K562 (cell line): ENCODE data around the gene VSIG10. TPM values are rescaled to one million over a fixed set of nuclear protein-coding genes. Genes with fewer than 3 reads are reported as not detected.

Source experiments
- ARNT ChIP-seq, 2 experiments: fragments of 450-650 bp; IDR thresholded peaks; 2 replicates each; pipeline ENCODE4 v1.6.1; 2016; ENCODE audit warnings: mild to moderate bottlenecking in 1 of 2
- CAMTA2 ChIP-seq: fragments of 250-450 bp; sonication (Bioruptor Pico); conservative IDR thresholded peaks from 2 replicates; pipeline ENCODE4 v1.5.1; 2022
- CBFB ChIP-seq: sonication (generic); formaldehyde crosslinking; IDR thresholded peaks from 2 replicates; pipeline ENCODE4 v1.4.0; 2020; ENCODE audit warnings: mild to moderate bottlenecking, missing genetic modification reagents
- CEBPB ChIP-seq: fragments of 450-650 bp; IDR thresholded peaks from 2 replicates; pipeline ENCODE4 v1.6.1; 2016; ENCODE audit warnings: missing genetic modification characterization, missing compliant biosample characterization
- FOS ChIP-seq: IDR thresholded peaks from 3 replicates; pipeline ENCODE4 v1.6.1; 2011; ENCODE audit not compliant: insufficient read length; ENCODE audit errors: extremely low read depth
- HNRNPLL ChIP-seq: fragments of 200-400 bp; formaldehyde crosslinking; IDR thresholded peaks from 2 replicates; pipeline ENCODE4 v1.6.1; 2017; ENCODE audit warnings: low read length, low read depth, mild to moderate bottlenecking; ENCODE audit not compliant: poor library complexity, severe bottlenecking
- LARP7 ChIP-seq: fragments of 450-650 bp; IDR thresholded peaks from 2 replicates; pipeline ENCODE4 v1.6.1; 2016
- NR2C2 ChIP-seq, 2 experiments: fragments of 200-800 bp in 1 of 2; sonication (Bioruptor generic) in 1 of 2; sonication (generic) in 1 of 2; formaldehyde crosslinking in 1 of 2; IDR thresholded peaks; 2 replicates each; pipeline versions ENCODE4 v1.6.1 to v1.8.0; 2016 to 2022; ENCODE audit warnings: mild to moderate bottlenecking in 1 of 2, missing compliant biosample characterization in 1 of 2, missing genetic modification characterization in 1 of 2, missing genetic modification reagents in 1 of 2
- RBM34 ChIP-seq: fragments of 200-400 bp; formaldehyde crosslinking; IDR thresholded peaks from 2 replicates; pipeline ENCODE4 v1.6.1; 2018; ENCODE audit warnings: low read length, borderline replicate concordance; ENCODE audit not compliant: insufficient read depth
- SAP30 ChIP-seq: fragments of 200-600 bp; sonication (generic); IDR thresholded peaks from 2 replicates; pipeline ENCODE4 v1.6.1; 2012; ENCODE audit warnings: borderline replicate concordance, low read depth, mild to moderate bottlenecking, moderate library complexity, low read length, control low read depth, inconsistent platforms; ENCODE audit not compliant: insufficient read depth, poor library complexity, severe bottlenecking
- SOX6 ChIP-seq: fragments of 450-650 bp; IDR thresholded peaks from 2 replicates; pipeline ENCODE4 v1.6.1; 2014; ENCODE audit warnings: mild to moderate bottlenecking
- ZNF347 ChIP-seq: fragments of 450-650 bp; formaldehyde crosslinking; IDR thresholded peaks from 2 replicates; pipeline ENCODE4 v1.4.0; 2020; ENCODE audit warnings: low read depth, mild to moderate bottlenecking, moderate library complexity
- ZNF609 ChIP-seq: sonication (generic); formaldehyde crosslinking; IDR thresholded peaks from 2 replicates; pipeline ENCODE4 v1.8.1; 2023; ENCODE audit warnings: missing genetic modification reagents, mild to moderate bottlenecking, borderline replicate concordance
- ZNF77 ChIP-seq: fragments of 250-450 bp; sonication (Bioruptor Pico); IDR thresholded peaks from 2 replicates; pipeline ENCODE4 v1.5.0; 2020
- polyA plus RNA-seq, 8 experiments: library from polyadenylated mRNA; depleted of rRNA in 4 of 8; stranded (reverse) in 5 of 8; unstranded in 3 of 8; fragments of >200 nt; fragmentation: Nextera tagmentation in 2 of 8; fragmentation: Illumina TruSeq in 1 of 8; extraction: Ambion mirVana in 2 of 8; extraction: Trizol in 1 of 8; gene quantifications; 2 replicates each; pipeline versions ENCODE4 v1.2.1 to v1.2.3, GENCODE V29; 2011 to 2014; ENCODE audit warnings: inconsistent platforms in 1 of 8, missing spikeins in 1 of 8
- total RNA-seq, 7 experiments: library from RNA; depleted of rRNA in 6 of 7; stranded (reverse); fragments of >200 nt in 6 of 7; fragmentation: Illumina TruSeq in 2 of 7; extraction: Trizol in 2 of 7; gene quantifications; 2 replicates each; pipeline versions ENCODE4 v1.2.1 to v1.2.3, GENCODE V29; 2011 to 2021; ENCODE audit warnings: low replicate concordance in 1 of 7
- TF ChIP-seq, protein P1 (sequence below): sonication (generic); IDR thresholded peaks from 2 replicates; pipeline ENCODE4 v1.6.1; 2016
- TF ChIP-seq, protein P2 (sequence below), 3 experiments: fragments of 200-800 bp in 1 of 3; sonication (Bioruptor generic) in 1 of 3; sonication (generic) in 1 of 3; formaldehyde crosslinking in 1 of 3; IDR thresholded peaks; 2 replicates each; pipeline versions ENCODE4 v1.6.1 to v1.8.0; 2016 to 2022; ENCODE audit warnings: mild to moderate bottlenecking in 2 of 3, missing compliant biosample characterization in 2 of 3, missing genetic modification characterization in 2 of 3, missing genetic modification reagents in 1 of 3
- TF ChIP-seq, protein P3 (sequence below): fragments of 250-450 bp; sonication (Bioruptor Pico); IDR thresholded peaks from 2 replicates; pipeline ENCODE4 v1.5.0; 2021; ENCODE audit warnings: mild to moderate bottlenecking, borderline replicate concordance

The VSIG10 gene
- total and polyA plus RNA-seq, 9 of the 15 experiments (the other 6 are each of a cell fraction or from before 2014, with no cell fraction given): 4.1 to 8.8 (median 4.7) TPM

DNA sequence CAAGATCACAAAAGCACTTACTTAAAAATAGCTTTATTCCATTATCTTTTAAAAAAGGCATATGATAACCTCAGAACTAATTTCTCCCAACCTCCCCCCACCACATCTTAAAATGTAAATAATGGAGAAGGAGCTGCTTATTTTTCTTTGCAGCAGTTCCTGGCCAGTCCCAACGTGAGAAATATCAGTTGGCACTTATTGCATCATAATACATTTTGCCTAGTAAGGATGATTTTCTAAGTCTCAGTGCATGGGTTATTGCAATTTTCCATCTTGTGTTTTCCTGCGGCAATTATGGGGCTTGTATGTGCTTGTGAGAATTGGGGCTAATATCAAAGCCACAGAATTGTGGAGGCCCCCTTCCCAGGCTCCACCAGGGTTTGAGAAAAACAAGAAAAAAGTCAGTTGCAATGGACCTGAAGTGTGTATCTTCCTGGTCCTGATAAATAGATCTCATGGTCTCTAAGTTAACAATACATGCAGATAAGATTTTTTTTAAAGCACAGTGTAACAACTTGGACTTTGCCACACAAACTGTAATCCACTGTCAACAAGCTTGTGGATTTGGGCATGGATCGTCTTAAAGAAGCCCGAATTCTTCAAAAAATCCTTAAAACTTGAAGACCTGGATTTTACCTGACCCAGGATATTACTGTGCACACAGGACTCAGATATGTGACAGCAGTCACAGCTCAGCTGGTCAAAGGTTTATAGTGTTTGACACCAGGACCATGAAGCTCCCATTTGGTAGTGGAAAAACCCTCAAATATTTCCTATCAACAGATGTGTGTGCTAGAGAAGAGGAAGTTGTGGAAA, 40.0 kb downstream of the VSIG10 start (continued):
- TF ChIP-seq ZNF609 (CRISPR knock-in tag) (no peak), FOS (no peak), NR2C2 (CRISPR knock-in tag; IDR thresholded peaks at IDR 0.05) (no peak), NR2C2 (tag; IDR thresholded peaks at IDR 0.05) (no peak), LARP7 (no peak), RBM34 (no peak), CEBPB (tag) (peak; percentile 94), CBFB (CRISPR knock-in tag) (no peak), SAP30 (no peak), SOX6 (0 out of 2 replicates have a peak, but pooled peaks have one; percentile 21), ARNT (IDR thresholded peaks at IDR 0.05) (no peak), ZNF77 (CRISPR knock-in tag) (no peak), CAMTA2 (CRISPR knock-in tag) (no peak), ZNF347 (CRISPR knock-in tag) (no peak), HNRNPLL (no peak)
- TF ChIP-seq, protein P1, sequence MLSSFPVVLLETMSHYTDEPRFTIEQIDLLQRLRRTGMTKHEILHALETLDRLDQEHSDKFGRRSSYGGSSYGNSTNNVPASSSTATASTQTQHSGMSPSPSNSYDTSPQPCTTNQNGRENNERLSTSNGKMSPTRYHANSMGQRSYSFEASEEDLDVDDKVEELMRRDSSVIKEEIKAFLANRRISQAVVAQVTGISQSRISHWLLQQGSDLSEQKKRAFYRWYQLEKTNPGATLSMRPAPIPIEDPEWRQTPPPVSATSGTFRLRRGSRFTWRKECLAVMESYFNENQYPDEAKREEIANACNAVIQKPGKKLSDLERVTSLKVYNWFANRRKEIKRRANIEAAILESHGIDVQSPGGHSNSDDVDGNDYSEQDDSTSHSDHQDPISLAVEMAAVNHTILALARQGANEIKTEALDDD: 0 out of 2 replicates have a peak, but pooled peaks have one; percentile 11
- TF ChIP-seq, protein P2, sequence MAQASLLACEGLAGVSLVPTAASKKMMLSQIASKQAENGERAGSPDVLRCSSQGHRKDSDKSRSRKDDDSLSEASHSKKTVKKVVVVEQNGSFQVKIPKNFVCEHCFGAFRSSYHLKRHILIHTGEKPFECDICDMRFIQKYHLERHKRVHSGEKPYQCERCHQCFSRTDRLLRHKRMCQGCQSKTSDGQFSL (CRISPR knock-in tag; IDR thresholded peaks at IDR 0.05): no peak
- TF ChIP-seq, protein P2 (tag; IDR thresholded peaks at IDR 0.05): no peak
- TF ChIP-seq, protein P3, sequence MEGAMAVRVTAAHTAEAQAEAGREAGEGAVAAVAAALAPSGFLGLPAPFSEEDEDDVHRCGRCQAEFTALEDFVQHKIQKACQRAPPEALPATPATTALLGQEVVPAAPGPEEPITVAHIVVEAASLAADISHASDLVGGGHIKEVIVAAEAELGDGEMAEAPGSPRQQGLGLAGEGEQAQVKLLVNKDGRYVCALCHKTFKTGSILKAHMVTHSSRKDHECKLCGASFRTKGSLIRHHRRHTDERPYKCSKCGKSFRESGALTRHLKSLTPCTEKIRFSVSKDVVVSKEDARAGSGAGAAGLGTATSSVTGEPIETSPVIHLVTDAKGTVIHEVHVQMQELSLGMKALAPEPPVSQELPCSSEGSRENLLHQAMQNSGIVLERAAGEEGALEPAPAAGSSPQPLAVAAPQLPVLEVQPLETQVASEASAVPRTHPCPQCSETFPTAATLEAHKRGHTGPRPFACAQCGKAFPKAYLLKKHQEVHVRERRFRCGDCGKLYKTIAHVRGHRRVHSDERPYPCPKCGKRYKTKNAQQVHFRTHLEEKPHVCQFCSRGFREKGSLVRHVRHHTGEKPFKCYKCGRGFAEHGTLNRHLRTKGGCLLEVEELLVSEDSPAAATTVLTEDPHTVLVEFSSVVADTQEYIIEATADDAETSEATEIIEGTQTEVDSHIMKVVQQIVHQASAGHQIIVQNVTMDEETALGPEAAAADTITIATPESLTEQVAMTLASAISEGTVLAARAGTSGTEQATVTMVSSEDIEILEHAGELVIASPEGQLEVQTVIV (CRISPR knock-in tag): no peak
